GM12892 (cell line): ENCODE results near the gene ZNF462.

Experiments used
- POLR2A ChIP-seq: IDR thresholded peaks from 2 replicates; pipeline ENCODE4 v1.6.1; 2011; ENCODE audit warnings: low read depth, low read length, control low read depth
- POLR2AphosphoS5 ChIP-seq: IDR thresholded peaks from 2 replicates; pipeline ENCODE4 v1.6.1; 2011; ENCODE audit warnings: low read depth, low read length, control low read depth

- TF ChIP-seq POLR2AphosphoS5: no peak
- no peak for TF ChIP-seq POLR2A
Measured at GRCh38 chr9:107018861-107019545, 156.0 kb downstream of the ZNF462 start.
